Measurements from ENCODE around the gene SIGMAR1. TPM values are rescaled to one million over a fixed set of nuclear protein-coding genes. Genes with fewer than 3 reads are reported as not detected.

The SIGMAR1 gene
- total RNA-seq, 2 donors from 2014 or later: 103 to 142 TPM

DNA sequence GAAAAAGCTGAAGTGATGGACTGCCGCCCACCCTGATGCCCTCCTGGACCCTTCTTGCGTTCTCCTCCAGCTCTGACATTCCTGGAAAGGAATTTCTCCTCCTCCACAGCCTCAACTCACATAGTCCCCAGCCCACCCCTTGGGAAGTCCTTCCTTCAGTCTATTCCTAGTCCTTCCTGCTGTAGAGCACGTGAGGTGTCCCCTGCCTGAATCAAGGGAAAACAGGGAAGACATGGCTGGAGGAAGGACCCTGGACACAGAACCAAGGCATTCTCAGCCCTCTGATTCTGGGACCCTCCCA lies 12.5 kb downstream of the SIGMAR1 start:
- DNase-seq (ENCODE audit: low spot score): no peak
- intact Hi-C loops (cut with DNase I): no loop called here
- 82% methylated on average over 3 of the region's 3 CpGs for WGBS
- Histone ChIP-seq H3K9me3 (no peaks in the 10 kb centered on the region), H3K4me1 (replicated peaks) (no peaks in the 10 kb centered on the region), H3K27me3 (replicated peaks; ENCODE audit: insufficient read depth) (peaks cover 14% of the 10 kb centered on the region), H3K36me3 (no peaks in the 10 kb centered on the region), H3K27ac (no peak overlapping the region), H3K4me3 (no peak overlapping the region)
- TF ChIP-seq, protein P1, sequence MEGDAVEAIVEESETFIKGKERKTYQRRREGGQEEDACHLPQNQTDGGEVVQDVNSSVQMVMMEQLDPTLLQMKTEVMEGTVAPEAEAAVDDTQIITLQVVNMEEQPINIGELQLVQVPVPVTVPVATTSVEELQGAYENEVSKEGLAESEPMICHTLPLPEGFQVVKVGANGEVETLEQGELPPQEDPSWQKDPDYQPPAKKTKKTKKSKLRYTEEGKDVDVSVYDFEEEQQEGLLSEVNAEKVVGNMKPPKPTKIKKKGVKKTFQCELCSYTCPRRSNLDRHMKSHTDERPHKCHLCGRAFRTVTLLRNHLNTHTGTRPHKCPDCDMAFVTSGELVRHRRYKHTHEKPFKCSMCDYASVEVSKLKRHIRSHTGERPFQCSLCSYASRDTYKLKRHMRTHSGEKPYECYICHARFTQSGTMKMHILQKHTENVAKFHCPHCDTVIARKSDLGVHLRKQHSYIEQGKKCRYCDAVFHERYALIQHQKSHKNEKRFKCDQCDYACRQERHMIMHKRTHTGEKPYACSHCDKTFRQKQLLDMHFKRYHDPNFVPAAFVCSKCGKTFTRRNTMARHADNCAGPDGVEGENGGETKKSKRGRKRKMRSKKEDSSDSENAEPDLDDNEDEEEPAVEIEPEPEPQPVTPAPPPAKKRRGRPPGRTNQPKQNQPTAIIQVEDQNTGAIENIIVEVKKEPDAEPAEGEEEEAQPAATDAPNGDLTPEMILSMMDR (IDR thresholded peaks at IDR 0.05): no peak
- no peak for TF ChIP-seq POLR2A (IDR thresholded peaks at IDR 0.05)
- no peak for TF ChIP-seq POLR2AphosphoS5 (IDR thresholded peaks at IDR 0.05)

DNA sequence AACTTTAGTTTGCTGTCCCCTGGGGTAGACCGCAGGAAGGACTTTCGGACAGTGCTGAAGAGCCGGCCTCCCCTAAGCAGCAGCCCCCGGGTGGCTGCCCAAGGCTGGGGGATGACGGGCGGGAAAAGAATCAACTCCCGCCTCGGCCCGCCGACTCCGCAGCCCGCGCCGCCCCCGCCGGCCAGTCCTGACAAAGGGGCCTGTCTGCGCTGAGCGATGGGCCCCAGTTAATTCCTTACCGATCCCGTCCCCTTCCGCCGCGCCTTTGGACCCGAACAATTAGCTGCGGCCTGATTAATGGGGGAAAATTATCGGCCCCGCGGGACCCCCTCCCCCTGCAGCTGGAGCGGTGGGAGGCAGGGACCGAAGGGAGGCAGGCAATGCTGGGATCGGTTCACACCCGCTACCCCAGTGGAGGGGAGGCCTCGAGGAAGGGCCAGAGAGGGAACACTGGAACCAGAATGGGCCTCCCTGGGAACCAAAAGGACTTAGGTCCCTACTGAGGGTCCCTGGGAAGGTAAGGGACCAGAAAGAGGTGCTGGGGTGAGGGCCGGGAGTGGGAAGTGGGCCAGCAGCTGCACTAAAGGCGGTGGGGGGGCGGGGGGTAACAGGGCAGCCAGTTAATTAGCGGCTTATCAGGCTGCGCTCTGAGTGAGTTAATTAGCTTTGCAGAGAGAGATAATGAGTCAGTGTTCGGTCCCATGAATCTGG lies 13.0 kb downstream of the SIGMAR1 start:
- TF ChIP-seq POLR2AphosphoS5 (IDR thresholded peaks at IDR 0.05): no peak
- TF ChIP-seq, protein P1 (IDR thresholded peaks at IDR 0.05): no peak
- no peak for TF ChIP-seq POLR2A (IDR thresholded peaks at IDR 0.05)
- Histone ChIP-seq H3K4me1 (replicated peaks) (peaks cover 2% of the 10 kb centered on the region), H3K36me3 (no peaks in the 10 kb centered on the region), H3K9me3 (no peaks in the 10 kb centered on the region), H3K4me3 (no peak overlapping the region), H3K27ac (no peak overlapping the region), H3K27me3 (replicated peaks; ENCODE audit: insufficient read depth) (peaks cover 14% of the 10 kb centered on the region)
- intact Hi-C loops (cut with DNase I): loop anchor here (5.0 kb wide), 1 partner anchor 78 kb away; no protein-coding TSS in a partner anchor
- 23% methylated on average over 39 of the region's 39 CpGs for WGBS
- DNase-seq (ENCODE audit: low spot score): no peak

DNA sequence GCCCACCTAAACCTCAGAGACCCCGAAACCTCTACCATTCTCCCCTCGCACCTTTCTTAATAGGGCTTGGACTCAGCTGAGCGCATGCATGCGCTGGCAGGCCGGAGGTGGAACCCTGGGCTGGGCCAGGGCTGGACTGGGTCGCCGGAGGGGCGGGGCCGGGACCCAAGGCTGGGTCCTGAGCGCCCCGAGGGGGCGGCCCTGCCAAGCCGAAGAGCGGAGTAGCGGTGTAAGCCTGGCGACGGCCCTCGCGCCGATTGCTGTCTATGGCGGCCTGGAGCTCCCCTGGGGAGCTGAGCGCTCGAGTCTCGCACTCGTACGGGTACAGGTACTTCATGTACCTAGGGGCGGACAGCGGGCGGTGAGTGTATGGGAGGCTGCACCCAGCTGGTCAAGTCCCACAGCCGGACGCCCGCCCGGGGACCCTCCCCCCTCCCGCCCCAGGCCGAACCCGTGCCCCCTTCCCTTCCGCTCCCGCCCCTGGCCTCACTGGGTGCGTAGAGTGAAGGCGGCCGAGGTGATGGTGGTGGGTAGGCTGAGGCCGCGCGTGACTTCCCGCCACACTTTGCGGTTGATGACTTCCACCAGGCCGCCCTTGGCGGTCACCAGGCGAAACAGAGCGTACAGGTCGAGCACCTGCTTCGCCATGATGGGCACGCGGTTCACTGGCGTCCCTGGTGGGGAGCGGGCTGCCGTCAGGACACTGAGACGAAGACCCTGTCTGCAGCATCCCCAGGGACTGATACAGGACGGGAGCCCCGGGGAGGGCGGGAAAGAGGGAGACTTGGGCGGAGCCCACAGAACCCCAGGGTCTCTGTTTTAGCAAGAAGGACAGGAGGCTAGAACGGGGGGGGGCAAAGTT lies 14.0 kb downstream of the SIGMAR1 start:
- H3K4me3 ChIP-seq: no peak overlapping the region
- H3K36me3 ChIP-seq: no peaks in the 10 kb centered on the region
- TF ChIP-seq POLR2A (IDR thresholded peaks at IDR 0.05): no peak
- TF ChIP-seq POLR2AphosphoS5 (IDR thresholded peaks at IDR 0.05): no peak
- TF ChIP-seq, protein P1 (IDR thresholded peaks at IDR 0.05): no peak
- no peak for DNase-seq (ENCODE audit: low spot score)
- intact Hi-C loops (cut with DNase I): loop anchor here (5.0 kb wide), 1 partner anchor 79 kb away; no protein-coding TSS in a partner anchor
- H3K27me3 ChIP-seq (replicated peaks; ENCODE audit: insufficient read depth): peaks cover 14% of the 10 kb centered on the region
- H3K9me3 ChIP-seq: no peaks in the 10 kb centered on the region
- no peak overlapping the region for H3K27ac ChIP-seq
- H3K4me1 ChIP-seq (replicated peaks): peaks cover 7% of the 10 kb centered on the region
- 13% methylated on average over 55 of the region's 63 CpGs for WGBS

GRCh38 chr9:34620061-34620994 lies 17.3 kb downstream of the SIGMAR1 start, which contains the start of gene DCTN3:
Gene DCTN3 (minus strand): TSS chr9:34620495. CDS start chr9:34620464, 31 bp downstream.
- peak; percentile 90 for TF ChIP-seq POLR2AphosphoS5 (IDR thresholded peaks at IDR 0.05)
- TF ChIP-seq, protein P1 (IDR thresholded peaks at IDR 0.05): peak in 1 of 4 experiments; percentile 8
- no peak for TF ChIP-seq POLR2A (IDR thresholded peaks at IDR 0.05)
- DNase-seq (ENCODE audit: low spot score): peak; percentile 92
- intact Hi-C loops (cut with DNase I): loop anchor here (5.0 kb wide), 1 partner anchor 82 kb away; no protein-coding TSS in a partner anchor
- Histone ChIP-seq H3K27ac (peak within 1 kb of the TSS; percentile 28 to 31), H3K4me1 (replicated peaks) (peaks cover 7% of the 10 kb centered on the region), H3K36me3 (peaks cover 12 to 14% of the 10 kb centered on the region in 2 donors), H3K9me3 (no peaks in the 10 kb centered on the region), H3K4me3 (peak within 1 kb of the TSS; percentile 60 to 65), H3K27me3 (replicated peaks; ENCODE audit: insufficient read depth) (peaks cover 14% of the 10 kb centered on the region)
- 6% methylated on average over 31 of the region's 43 CpGs for WGBS
